GM19240 (cell line): ENCODE data around the gene GPRC5C.
"Not testable (repeated sequence)": the region's sequence is repeated elsewhere in the genome, so short reads cannot be mapped to it uniquely, and the experiment has no call there.

Experiments used
- DNase-seq: peaks from one replicate; pipeline ENCODE4 v3.0.0; 2011; ENCODE audit warnings: low spot score; ENCODE audit not compliant: insufficient read length

The GPRC5C gene

GRCh38 chr17:74431568-74432423 is at the start of gene GPRC5C:
Gene GPRC5C (plus strand): TSS chr17:74432088. CDS start chr17:74439777, 7,689 bp downstream.
- DNase-seq, result no peak

- DNase-seq, result no peak
Measured at GRCh38 chr17:74383141-74383540, 48.7 kb upstream of the GPRC5C start.

DNA sequence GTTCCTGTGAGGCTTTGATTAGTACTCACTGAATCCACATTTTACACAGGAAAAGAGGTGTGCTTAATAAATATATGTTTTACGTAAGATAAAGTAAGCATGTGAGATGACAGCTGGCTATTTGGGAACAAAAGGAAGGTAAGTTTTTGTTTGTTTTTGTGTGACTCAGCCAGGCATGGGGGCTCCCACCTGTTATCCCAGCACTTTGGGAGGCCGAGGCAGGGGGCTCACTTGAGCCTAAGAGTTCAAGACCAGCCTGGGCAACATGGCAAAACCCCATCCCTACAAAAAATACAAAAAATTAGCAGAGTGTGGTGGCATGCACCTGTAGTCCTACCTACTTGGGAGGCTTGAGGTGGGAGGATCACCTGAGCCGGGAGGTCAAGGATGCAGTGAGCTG is 46.7 kb upstream of the GPRC5C start:
- no peak for DNase-seq

DNA sequence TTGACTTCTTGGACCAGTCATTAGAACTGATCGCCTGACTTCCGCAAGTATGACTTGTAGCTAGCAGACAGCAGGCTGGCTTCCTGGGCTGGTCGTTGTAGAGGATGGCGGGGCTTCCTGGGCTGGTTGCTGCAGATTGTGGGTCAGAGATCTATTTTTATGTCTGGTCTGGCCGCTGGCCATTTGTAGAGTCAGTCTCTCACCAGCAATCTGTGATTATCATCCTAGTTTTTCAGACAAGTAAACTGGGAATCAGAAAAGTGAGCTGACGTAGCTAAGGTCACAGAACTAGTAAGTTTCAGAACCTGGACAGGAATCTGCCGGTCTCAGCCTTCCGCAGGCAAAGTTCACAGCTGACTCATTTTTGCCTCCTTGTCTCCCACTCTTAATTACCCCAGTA is 45.5 kb upstream of the GPRC5C start:
- DNase-seq, result no peak

- no peak for DNase-seq
Measured at GRCh38 chr17:74387365-74388218, 44.3 kb upstream of the GPRC5C start.

- no peak for DNase-seq
Measured at GRCh38 chr17:74389084-74389753, 42.7 kb upstream of the GPRC5C start.

DNA sequence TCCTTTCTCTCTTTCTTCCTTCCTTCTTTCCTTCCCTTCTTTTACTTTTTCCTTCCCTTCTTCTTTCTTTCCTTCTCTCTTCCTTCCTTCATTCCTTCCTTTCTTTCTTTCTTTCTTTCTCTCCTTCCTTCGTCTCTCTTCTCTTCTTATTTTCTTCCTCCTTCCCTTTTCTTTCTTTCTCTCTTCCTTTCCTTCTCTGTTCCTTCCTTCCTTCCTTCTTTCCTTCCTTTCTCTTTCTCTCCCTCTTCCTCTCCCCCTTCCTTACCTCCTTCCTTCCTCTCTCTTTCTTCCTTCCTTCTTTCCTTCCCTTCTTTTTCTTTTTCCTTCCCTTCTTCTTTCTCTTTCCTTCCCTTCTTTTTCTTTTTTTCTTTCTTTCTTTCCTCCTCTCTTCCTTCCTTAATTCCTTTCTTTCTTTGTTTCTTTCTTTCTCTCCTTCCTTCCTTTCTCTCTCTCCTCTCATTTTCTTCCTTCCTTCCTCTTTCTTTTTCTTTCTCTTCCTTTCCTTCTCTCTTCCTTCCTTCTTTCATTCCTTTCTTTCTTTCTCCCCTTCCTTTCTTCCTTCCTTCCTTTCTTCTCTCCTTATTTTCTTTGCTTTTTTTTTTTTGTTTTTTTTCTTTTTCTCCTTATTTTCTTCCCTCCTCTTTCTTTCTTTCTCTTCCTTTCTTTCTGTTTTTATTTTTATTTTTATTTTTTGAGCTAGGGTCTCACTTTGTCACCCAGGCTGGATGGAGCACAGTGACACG is 41.8 kb upstream of the GPRC5C start:
- no peak for DNase-seq

DNA sequence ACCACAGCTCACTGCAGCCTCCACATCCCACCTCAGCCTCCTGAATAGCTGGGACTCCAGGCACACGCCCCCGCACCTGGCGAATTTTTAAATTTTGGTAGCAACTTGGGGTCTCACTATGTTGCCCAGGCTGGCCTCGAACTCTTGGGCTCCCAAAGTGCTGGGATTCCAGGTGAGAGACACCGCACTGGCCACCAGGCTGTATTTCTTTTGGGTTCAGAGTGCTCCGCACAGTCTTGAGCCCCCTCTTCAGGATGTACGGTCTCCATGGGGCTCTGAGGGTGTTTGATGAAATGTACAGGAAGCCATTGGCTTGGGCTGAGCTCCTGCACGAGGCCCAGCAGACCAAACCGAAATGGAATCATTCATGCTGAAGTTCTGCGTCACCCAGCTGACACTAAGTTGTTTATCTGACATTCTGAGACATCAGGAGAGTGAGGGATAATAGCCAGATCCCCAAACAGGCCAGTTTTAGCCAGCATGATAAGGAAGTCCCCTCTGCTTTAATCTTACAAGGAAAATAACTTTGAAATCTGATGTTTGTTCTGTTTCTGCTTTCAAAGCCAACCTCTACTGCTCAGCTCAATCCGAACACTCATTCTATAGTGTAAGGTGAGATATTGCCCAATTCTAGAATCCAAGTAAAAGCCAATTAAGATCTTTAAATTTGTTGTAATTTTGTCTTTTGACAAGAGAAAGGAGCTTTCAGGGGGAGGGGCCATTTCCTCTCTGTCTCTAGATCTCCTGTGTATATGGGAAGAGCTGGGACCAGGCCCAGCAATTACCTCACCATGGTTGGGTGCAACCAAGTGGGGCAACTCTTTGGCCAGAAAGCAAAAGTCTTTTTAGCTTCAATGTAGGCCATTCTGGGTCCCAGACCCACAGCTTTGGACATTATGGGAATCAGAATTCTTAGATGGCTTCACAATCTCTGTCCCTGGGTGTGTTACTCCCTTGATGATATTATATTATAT is 40.9 kb upstream of the GPRC5C start:
- DNase-seq, result no peak

DNA sequence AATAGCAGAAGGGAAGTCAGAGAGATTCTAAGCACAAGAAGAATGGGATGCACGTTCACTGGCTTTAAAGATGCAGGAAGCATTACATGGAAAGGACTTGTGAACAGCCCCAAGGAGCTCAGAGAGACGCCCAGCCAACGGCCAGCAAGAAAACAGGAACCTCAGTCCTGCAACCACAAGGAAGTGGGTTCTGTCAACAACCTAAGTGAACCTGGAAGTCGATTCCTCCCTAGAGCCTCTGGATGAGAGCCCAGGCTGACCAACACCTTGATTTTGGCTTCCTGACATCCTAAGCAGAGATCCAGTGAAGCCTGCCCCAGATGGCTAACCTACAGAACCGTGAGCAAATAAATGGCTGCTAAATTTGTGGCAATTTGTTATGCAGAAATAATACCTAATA is 40.1 kb upstream of the GPRC5C start:
- DNase-seq, result no peak

GRCh38 chr17:74392848-74393247 is 39.0 kb upstream of the GPRC5C start:
- no peak for DNase-seq

DNA sequence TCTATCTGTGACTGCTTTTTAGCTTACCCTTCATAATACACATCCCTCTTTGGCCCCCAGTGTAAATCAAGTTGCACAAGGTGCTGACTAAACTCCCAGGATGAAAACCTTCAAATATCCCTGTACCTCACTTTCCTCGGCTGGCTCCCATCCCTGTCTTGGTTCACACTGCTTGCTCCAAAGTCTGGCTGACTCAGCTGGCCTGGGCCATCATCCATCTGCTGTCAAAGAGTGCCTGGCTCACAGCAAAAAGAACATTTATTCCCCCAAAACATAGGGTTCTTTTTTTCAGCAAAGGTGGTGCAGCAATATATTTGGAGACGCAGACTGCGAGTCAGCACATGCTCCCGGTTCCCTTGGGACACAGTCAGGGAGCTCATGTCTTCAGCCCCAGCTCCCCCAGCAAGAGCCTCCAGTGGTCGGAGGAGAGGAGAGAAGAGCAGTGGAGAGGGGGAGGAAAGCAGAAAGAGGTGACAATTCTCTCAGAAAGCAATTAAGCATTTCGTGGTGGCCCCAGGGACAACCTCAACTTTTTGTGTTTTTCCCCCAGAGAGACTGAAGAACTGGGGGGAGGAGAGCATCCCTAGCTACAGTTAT is 38.4 kb upstream of the GPRC5C start:
- no peak for DNase-seq

GRCh38 chr17:74394275-74394950 is 37.5 kb upstream of the GPRC5C start:
- no peak for DNase-seq

DNA sequence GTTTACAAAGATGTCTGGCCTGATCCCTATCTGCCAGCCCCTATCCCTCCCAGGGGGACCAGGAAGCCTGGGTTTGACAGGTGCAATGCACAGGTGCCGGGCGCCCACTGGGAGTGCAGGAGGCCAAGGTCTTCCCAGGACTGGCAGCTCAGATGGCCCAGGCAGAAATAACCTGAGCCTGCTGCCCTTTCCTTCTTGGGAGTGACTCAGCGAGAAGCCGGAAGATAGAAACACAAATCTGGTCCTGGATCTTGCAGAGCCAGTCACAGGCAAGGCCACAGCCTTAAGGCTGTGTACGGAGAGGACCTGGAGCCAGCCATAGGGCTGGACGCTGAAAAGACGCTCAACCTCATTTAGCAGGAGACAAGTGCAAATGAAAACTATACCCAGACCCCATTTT is 36.9 kb upstream of the GPRC5C start:
- no peak for DNase-seq

GRCh38 chr17:74396567-74396966 is 35.3 kb upstream of the GPRC5C start:
- DNase-seq, result no peak

DNA sequence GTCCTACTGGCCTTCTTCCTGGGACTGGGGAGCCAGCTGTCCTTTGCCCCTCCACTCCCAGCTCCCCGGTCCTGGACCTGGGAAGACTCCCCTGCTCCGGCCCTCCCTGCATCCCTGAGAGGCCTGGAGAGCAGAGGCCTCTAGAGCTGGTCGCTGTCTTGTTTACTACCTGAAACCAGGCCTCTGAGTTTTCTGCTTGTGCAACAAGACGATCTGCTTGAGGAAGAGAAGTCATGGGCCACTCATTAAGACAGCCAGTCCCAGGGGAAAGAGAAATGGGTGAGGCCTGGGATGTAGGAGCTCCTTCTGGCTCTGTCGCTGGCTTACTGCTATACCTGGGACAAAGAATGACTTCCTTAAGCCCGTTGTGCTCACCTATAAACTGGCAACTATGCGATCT is 29.8 kb upstream of the GPRC5C start:
- DNase-seq, result no peak

- no peak for DNase-seq
Measured at GRCh38 chr17:74403512-74404137, 28.3 kb upstream of the GPRC5C start.

- DNase-seq, result no peak
Measured at GRCh38 chr17:74404218-74404617, 27.7 kb upstream of the GPRC5C start.

DNA sequence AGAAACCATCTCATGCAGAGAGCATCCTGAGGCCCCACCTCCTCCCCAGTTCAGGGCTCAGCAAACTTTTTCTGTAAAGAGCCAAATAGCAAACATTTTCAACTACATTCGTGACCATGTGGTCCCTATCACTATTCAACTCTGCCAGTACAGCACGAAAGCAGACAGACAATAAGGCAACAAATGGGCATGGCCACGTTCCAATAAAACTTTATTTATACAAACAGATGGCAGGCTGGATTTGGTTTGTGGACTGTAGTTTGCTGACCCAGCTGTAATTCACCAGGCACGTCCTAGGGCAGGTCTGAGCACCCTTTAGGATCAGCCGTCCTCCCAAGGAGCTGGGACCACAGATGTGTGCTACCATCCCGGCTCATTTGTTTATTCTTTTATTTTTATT is 27.1 kb upstream of the GPRC5C start:
- no peak for DNase-seq

DNA sequence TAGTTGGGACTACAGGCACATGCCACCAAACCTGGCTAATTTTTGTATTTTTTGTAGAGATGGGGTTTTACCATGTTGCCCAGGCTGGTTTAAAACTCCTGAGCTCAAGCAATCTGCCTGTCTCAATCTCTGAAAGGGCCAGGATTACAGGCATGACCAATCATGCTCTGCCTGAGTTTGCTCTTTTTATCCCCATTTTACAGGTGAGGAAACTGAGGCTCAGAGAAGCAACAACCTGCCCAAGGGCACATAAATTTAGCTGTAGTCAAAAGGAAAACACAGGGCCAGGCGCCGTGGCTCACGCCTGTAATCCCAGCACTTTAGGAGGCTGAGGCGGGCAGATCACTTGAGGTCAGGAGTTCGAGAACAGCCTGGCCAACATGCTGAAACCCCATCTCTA is 26.6 kb upstream of the GPRC5C start:
- DNase-seq, result not testable (repeated sequence)
